RWPE2 (cell line): ENCODE measurements around the gene SCARB1.
A peak's percentile ranks its signal among the peaks of the same experiment; 100 is the strongest.

Experiments
- ATAC-seq: fragments of 200-7000 bp; cut with Tn5 transposase; 3 replicates; pipeline ENCODE4 v1.9.1; 2021; ENCODE audit warnings: low read depth
- DNase-seq: peaks from one replicate; pipeline ENCODE4 v3.0.0-alpha.2; 2020; ENCODE audit warnings: low spot score
- H3K27ac ChIP-seq: fragments of 450-650 bp; 2 replicates; pipeline ENCODE4 v1.5.1; 2017; ENCODE audit warnings: mild to moderate bottlenecking; ENCODE audit not compliant: poor library complexity, severe bottlenecking
- H3K27me3 ChIP-seq: fragments of 250-450 bp; sonication (Bioruptor Pico); 2 replicates; pipeline ENCODE4 v1.5.1; 2021; ENCODE audit warnings: mild to moderate bottlenecking, moderate library complexity; ENCODE audit not compliant: insufficient read depth, poor library complexity, severe bottlenecking
- H3K36me3 ChIP-seq: fragments of 250-450 bp; sonication (Bioruptor Pico); 2 replicates; pipeline ENCODE4 v1.5.1; 2020; ENCODE audit warnings: low read depth, mild to moderate bottlenecking, moderate library complexity
- H3K4me1 ChIP-seq: fragments of 250-450 bp; sonication (Bioruptor Pico); 2 replicates; pipeline ENCODE4 v1.5.1; 2021; ENCODE audit warnings: mild to moderate bottlenecking, moderate library complexity; ENCODE audit not compliant: insufficient read depth, poor library complexity, severe bottlenecking
- H3K4me3 ChIP-seq: fragments of 250-450 bp; sonication (Bioruptor Pico); 2 replicates; pipeline ENCODE4 v1.5.1; 2021; ENCODE audit warnings: mild to moderate bottlenecking, moderate library complexity; ENCODE audit not compliant: severe bottlenecking
- H3K9me3 ChIP-seq: fragments of 250-450 bp; sonication (Bioruptor Pico); 2 replicates; pipeline ENCODE4 v1.5.1; 2021; ENCODE audit warnings: mild to moderate bottlenecking, moderate library complexity; ENCODE audit not compliant: severe bottlenecking
- TF ChIP-seq, protein P1 (sequence below): fragments of 450-650 bp; IDR thresholded peaks from one replicate; pipeline ENCODE4 v1.5.1; 2017; ENCODE audit warnings: mild to moderate bottlenecking, moderate library complexity; ENCODE audit not compliant: poor library complexity, severe bottlenecking

The SCARB1 gene

DNA sequence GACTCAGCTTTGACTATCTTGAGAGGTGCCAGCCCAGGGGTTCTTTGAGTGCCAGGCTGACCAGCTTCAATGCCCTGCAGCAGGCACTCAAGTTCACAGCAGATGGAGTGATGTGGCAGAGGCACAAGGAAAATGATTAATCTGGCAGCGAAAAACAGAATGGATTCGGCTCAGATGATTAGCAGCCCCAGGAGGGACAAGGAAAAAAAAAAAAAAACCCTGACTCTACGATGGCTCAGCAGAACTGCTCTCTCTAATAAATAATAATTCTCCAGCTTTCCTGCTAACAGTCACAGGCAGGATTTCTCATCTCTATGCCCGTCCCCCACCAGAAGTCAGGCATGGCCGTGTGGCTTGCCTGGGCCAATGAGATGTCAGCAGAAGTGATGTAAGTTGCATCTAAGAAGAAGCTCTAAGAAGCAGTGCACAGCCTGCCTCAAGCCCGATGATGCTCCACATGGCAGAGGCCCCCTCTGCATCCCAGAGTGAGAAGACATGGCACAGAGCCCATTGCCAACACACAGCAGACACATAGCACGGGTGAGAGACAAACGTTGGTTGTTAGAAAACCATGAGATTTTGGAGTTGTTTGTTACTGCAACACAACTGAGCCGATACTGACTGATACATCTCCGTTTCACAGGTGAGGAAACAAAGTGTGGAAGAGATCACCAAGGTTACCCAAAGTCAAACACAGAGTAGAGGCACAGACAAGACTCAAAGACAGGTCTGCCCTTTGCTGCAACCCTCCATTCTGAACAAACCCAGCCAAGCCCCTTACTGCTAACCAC lies 111.0 kb downstream of the SCARB1 start:
- no peak overlapping the region for H3K4me3 ChIP-seq
- ATAC-seq (0 out of 3 replicates have a peak, but pooled peaks have one; percentile 15), DNase-seq (no peak)
- no peaks in the 10 kb centered on the region for H3K36me3 ChIP-seq
- H3K27me3 ChIP-seq, result no peaks in the 10 kb centered on the region
- no peak overlapping the region for H3K27ac ChIP-seq
- H3K9me3 ChIP-seq, result peaks cover 4% of the 10 kb centered on the region
- H3K4me1 ChIP-seq, result peaks cover 12% of the 10 kb centered on the region
- TF ChIP-seq, protein P1, sequence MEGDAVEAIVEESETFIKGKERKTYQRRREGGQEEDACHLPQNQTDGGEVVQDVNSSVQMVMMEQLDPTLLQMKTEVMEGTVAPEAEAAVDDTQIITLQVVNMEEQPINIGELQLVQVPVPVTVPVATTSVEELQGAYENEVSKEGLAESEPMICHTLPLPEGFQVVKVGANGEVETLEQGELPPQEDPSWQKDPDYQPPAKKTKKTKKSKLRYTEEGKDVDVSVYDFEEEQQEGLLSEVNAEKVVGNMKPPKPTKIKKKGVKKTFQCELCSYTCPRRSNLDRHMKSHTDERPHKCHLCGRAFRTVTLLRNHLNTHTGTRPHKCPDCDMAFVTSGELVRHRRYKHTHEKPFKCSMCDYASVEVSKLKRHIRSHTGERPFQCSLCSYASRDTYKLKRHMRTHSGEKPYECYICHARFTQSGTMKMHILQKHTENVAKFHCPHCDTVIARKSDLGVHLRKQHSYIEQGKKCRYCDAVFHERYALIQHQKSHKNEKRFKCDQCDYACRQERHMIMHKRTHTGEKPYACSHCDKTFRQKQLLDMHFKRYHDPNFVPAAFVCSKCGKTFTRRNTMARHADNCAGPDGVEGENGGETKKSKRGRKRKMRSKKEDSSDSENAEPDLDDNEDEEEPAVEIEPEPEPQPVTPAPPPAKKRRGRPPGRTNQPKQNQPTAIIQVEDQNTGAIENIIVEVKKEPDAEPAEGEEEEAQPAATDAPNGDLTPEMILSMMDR, result no peak

DNA sequence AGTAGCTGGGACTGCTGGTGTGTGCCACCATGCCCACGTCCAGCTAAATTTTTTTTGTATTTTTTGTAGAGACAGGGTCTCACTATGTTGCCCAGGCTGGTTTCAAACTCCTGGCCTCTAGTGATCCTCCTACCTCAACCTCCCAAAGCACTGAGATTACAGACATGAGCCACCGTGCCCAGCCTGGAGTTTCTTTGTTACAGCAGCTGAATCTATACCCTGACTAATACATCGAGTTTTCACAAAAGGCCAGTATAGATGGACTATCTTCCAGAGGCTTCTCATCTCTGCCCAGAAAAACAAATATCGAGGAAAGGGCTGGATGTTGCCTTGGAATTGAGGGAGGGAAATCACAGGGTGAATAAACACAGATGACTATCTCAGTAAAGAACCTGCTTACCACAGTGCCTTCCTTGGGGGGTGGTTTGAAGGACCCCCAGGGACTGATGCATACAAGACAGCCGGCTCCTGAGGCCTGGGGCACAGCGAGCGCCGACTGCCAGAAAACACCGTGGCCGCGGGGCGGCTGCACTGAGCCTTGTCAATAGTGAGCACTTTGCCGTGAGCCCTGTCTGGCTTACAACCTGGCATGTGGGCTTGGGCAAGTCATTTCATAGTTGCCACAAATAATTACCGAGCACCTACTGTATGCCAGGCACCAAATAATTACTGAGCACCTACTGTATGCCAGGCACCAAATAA lies 111.9 kb downstream of the SCARB1 start:
- no peaks in the 10 kb centered on the region for H3K9me3 ChIP-seq
- no peak for DNase-seq
- peaks cover 17% of the 10 kb centered on the region for H3K4me1 ChIP-seq
- no peak for ATAC-seq
- no peaks in the 10 kb centered on the region for H3K36me3 ChIP-seq
- H3K27ac ChIP-seq, result no peak overlapping the region
- no peaks in the 10 kb centered on the region for H3K27me3 ChIP-seq
- H3K4me3 ChIP-seq, result no peak overlapping the region
- TF ChIP-seq, protein P1, result no peak

DNA sequence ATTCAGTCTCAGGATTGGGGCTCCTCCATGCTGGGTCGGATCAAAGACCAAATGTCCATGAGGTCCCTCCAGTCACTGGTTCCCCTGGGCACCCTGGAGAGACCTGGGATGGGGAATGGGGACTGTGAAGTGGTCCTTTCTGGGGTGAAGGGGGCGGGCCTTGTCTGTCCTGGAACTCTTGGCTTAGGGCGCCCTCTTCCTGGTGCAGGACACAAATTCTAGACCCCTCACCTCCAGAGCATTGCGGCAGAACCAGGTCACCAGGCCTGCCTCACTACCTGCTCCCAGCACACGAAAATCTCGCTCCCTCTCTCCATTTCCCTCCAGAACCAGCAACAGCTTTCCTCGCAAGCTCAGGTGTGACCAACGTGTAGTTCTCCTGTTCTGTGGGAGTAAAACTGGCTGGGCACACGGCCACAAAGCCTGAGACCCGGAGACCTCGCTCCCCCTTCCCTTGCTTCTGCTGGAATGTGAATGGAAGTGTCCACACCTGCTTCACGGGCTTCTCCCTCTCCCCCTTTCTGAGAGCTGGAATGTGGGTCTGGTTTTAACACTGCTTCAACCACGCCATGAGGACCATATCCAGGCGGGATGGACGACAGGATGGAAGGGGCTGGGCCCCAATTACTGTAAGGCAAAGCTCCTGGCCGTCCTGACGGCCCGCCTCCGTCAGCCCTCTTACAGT lies 112.7 kb downstream of the SCARB1 start:
- no peak overlapping the region for H3K27ac ChIP-seq
- ATAC-seq (no peak), DNase-seq (no peak)
- TF ChIP-seq, protein P1, result peak; percentile 42
- no peaks in the 10 kb centered on the region for H3K9me3 ChIP-seq
- H3K4me1 ChIP-seq, result peaks cover 24% of the 10 kb centered on the region
- H3K36me3 ChIP-seq, result no peaks in the 10 kb centered on the region
- no peak overlapping the region for H3K4me3 ChIP-seq
- no peaks in the 10 kb centered on the region for H3K27me3 ChIP-seq

DNA sequence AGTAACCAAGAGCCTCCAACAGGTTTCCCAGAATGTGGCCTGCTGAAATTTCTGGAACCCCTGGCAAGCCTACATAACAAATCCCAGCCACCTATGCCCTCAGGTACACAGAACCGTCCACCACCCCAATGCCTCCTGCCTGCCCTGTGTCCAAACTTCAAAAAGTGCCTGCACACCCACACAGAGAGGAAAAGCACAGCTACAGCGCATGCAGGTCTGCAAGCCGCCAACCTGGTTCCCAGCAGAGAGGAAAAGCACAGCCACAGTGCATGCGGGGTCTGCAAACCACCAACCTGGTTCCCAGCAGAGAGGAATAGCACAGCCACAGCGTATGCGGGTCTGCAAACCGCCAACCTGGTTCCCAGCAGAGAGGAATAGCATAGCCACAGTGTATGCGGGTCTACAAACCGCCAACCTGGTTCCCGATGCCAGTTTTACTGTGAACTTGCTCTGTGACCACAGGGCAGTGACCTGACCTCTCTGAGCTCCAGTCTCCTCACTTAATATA lies 113.5 kb downstream of the SCARB1 start:
- Histone ChIP-seq H3K27ac (no peak overlapping the region), H3K9me3 (no peaks in the 10 kb centered on the region), H3K36me3 (no peaks in the 10 kb centered on the region), H3K4me1 (peaks cover 23% of the 10 kb centered on the region), H3K4me3 (no peak overlapping the region), H3K27me3 (no peaks in the 10 kb centered on the region)
- DNase-seq, result no peak
- ATAC-seq, result no peak
- TF ChIP-seq, protein P1, result no peak
